ENCODE measurements around the gene NLGN4X. TPM values are rescaled to one million over a fixed set of nuclear protein-coding genes. Genes with fewer than 3 reads are reported as not detected.

The NLGN4X gene
- total RNA-seq, 4 donors from 2014 or later, result 0.45 to 3.2 (median 0.86) TPM

DNA sequence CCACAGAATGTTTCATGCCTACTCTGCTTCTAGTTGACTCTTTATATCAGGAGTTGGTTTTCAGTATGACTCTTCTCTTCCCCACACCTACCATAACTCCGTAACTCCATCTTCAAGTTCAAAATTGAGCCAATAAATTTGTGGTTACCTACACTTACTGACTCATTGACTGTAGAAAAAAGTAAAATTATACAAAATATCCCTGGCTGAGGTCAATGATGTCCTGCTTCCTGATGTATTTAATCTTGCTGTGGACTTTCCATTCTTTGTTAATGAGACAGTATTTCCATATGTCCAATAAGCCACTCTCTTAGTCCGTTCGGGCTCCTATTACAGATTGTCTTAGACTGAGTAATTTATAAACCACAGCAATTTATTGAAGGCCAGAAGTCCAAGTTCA, 9.9 kb upstream of the NLGN4X start:
- Histone ChIP-seq H3K36me3 (no peaks in the 10 kb centered on the region), H3K4me3 (replicated peaks in 1 of 3) (no peak overlapping the region), H3K27ac (no peak overlapping the region), H3K4me1 (no peaks in the 10 kb centered on the region), H3K9me3 (no peaks in the 10 kb centered on the region), H3K27me3 (no peaks in the 10 kb centered on the region)
- 88 to 93% methylated on average over 3 of the region's 3 CpGs for WGBS, 2 donors
- no peak for DNase-seq
- no peak for TF ChIP-seq POLR2A (IDR thresholded peaks at IDR 0.05)
- TF ChIP-seq, protein P1, sequence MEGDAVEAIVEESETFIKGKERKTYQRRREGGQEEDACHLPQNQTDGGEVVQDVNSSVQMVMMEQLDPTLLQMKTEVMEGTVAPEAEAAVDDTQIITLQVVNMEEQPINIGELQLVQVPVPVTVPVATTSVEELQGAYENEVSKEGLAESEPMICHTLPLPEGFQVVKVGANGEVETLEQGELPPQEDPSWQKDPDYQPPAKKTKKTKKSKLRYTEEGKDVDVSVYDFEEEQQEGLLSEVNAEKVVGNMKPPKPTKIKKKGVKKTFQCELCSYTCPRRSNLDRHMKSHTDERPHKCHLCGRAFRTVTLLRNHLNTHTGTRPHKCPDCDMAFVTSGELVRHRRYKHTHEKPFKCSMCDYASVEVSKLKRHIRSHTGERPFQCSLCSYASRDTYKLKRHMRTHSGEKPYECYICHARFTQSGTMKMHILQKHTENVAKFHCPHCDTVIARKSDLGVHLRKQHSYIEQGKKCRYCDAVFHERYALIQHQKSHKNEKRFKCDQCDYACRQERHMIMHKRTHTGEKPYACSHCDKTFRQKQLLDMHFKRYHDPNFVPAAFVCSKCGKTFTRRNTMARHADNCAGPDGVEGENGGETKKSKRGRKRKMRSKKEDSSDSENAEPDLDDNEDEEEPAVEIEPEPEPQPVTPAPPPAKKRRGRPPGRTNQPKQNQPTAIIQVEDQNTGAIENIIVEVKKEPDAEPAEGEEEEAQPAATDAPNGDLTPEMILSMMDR (IDR thresholded peaks at IDR 0.05), result no peak
- intact Hi-C loops (cut with DNase I), result no loop called here

DNA sequence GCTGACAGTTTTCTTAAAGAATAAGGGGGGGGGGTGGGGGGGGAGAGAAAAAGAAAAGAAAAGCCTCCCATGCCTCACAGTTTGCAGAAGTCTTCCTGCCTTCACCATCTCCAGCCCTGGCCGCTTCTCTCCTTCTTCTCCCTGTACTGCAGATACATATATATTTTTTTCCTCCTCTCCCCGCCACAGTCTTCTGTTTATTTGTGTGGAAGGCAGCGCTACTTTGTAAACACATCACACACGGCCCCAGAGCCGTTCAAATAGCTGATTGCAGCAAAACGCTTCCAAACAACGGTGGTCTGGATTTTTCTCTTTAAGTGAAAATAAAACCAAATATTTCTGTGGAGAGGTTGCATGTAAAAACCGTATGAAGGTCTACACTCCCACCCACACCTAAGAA, 732 bp downstream of the NLGN4X start:
- H3K9me3 ChIP-seq, result no peaks in the 10 kb centered on the region
- no peaks in the 10 kb centered on the region for H3K4me1 ChIP-seq
- no peak for DNase-seq
- H3K27ac ChIP-seq, result no peak overlapping the region
- 5 to 10% methylated on average over 8 of the region's 8 CpGs for WGBS, 2 donors
- intact Hi-C loops (cut with DNase I), result no loop called here
- no peak overlapping the region for H3K4me3 ChIP-seq (replicated peaks in 1 of 3)
- no peaks in the 10 kb centered on the region for H3K27me3 ChIP-seq
- TF ChIP-seq, protein P1 (IDR thresholded peaks at IDR 0.05), result no peak
- no peak for TF ChIP-seq POLR2A (IDR thresholded peaks at IDR 0.05)
- no peaks in the 10 kb centered on the region for H3K36me3 ChIP-seq

DNA sequence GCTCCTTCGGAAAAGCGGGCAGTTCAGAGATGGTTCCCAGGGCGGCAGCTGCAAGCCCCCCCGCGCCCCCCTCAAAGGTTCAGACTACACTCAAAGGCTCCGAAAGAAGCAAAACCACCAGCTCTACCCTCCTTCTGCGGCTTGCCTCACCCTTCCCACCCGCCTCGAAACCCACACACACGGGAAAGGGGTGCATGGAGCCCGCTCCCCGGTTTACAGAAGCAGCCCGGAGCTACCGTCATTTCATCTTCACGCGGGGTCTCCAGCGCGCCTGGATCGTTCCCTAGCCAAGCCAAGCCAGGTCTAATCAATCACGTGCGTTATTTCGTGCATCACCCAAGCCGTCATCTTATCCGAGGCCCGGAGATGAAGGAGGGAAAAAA, 1.2 kb downstream of the NLGN4X start:
- DNase-seq, result no peak
- Histone ChIP-seq H3K4me1 (no peaks in the 10 kb centered on the region), H3K27ac (no peak overlapping the region), H3K27me3 (no peaks in the 10 kb centered on the region), H3K4me3 (replicated peaks in 1 of 3) (no peak overlapping the region), H3K9me3 (no peaks in the 10 kb centered on the region), H3K36me3 (no peaks in the 10 kb centered on the region)
- 0 to 1% methylated on average over 1 to 12 of the region's 25 CpGs for WGBS, 2 donors
- TF ChIP-seq, protein P1 (IDR thresholded peaks at IDR 0.05), result no peak
- no peak for TF ChIP-seq POLR2A (IDR thresholded peaks at IDR 0.05)
- intact Hi-C loops (cut with DNase I), result no loop called here

DNA sequence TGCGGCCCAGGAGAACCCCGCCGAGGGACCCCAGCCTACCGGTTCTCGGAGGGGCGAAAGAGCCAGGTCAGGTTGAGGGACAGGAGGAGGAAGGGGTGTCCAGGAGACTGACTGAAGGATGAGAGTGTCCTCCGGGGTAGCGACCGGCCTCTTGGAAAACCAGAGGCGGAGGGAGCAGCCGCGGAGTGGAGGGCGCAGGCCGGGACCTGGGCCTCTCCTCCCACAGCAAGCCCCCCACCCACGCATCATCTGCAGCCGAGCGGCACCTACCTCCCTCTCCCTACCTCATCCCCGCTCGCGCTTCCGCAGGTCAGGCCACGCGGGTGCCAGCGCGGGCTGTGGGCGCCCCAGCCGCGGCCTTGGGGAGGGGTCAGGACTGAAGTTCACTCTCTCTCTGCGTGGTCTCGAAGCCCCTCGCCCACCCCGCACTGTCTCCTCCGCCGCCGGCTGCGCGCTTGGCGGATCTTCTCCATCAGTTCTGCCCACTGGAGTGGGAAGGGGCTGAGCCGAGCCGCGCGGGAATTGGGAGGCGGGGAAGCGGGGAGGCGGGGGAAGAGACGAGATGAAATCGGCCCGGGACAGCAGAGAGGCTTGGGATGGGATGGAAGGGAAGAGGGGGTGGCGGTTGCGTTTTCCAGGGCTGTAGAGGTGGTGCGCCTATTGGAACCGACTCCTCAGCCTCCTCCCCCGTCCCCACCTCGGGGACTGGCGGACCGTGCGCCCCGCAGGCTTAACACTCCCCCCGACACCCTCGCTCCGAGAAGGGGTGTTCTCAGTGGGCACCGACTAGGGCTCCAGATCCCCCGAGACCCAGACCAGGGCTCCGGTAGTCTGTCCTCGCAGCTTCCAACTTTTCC, 1.8 kb downstream of the NLGN4X start:
- WGBS, 2 donors, result 2% methylated on average over 8 to 31 of the region's 65 CpGs
- TF ChIP-seq POLR2A (IDR thresholded peaks at IDR 0.05), result no peak
- TF ChIP-seq, protein P1 (IDR thresholded peaks at IDR 0.05), result no peak
- Histone ChIP-seq H3K27ac (no peak overlapping the region), H3K4me3 (replicated peaks in 1 of 3) (no peak overlapping the region), H3K36me3 (no peaks in the 10 kb centered on the region), H3K27me3 (no peaks in the 10 kb centered on the region), H3K4me1 (no peaks in the 10 kb centered on the region), H3K9me3 (no peaks in the 10 kb centered on the region)
- DNase-seq, result no peak
- intact Hi-C loops (cut with DNase I), result no loop called here

DNA sequence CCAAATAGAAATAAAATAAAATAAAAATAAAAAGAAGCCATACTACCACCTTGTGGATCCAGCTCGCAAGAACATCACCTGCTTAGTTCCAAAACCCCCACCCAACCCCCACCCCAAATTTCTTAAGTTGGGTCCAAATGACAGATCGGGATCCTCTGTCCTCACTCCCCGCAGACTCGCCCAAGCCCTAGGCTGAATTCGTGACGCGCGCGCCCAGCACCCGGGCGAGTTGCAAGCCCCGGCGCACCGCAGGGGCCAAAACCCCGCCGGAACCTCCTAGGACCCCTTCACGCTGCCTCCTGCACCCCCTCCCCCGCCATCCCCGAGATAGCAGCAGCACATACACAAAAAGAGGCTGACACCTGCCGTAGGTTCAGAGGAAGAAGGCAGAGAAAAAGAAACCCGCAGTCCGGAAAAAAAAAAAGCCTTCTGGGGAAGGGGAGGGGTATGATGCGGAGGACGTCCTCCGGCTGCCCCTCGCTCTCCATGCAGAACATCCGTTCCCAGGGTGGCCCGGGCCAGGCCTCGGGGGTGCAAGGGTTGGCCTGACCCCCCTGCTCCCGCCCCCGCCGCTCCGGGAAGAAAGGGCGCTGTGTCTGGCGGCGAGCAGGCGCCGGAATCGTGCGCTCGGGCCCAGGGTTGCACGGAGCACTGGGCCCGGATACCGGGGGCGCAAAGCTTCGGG, 2.6 kb downstream of the NLGN4X start:
- 0 to 1% methylated on average over 7 to 29 of the region's 46 CpGs for WGBS, 2 donors
- no peak for DNase-seq
- H3K4me3 ChIP-seq (replicated peaks in 1 of 3), result no peak overlapping the region
- TF ChIP-seq POLR2A (IDR thresholded peaks at IDR 0.05), result no peak
- TF ChIP-seq, protein P1 (IDR thresholded peaks at IDR 0.05), result no peak
- intact Hi-C loops (cut with DNase I), result no loop called here
- no peak overlapping the region for H3K27ac ChIP-seq
- H3K27me3 ChIP-seq, result no peaks in the 10 kb centered on the region
- H3K36me3 ChIP-seq, result no peaks in the 10 kb centered on the region
- no peaks in the 10 kb centered on the region for H3K4me1 ChIP-seq
- no peaks in the 10 kb centered on the region for H3K9me3 ChIP-seq
